ENCODE results near the gene MTFP1. TPM values are rescaled to one million over a fixed set of nuclear protein-coding genes. Genes with fewer than 3 reads are reported as not detected.
A peak's percentile ranks its signal among the peaks of the same experiment; 100 is the strongest.

Gene MTFP1
- total RNA-seq, 1 experiment from 2014 or later, result 86.9 TPM

- DNase-seq (ENCODE audit: low spot score), result no peak
- BruUV-seq (replicated peaks), result no TSS peak
- H3K4me1 ChIP-seq (ENCODE audit: insufficient read depth, low read length, poor library complexity, severe bottlenecking), result peaks cover 36% of the 10 kb centered on the region
- peak overlapping the region; percentile 100 for H3K27ac ChIP-seq (ENCODE audit: low read depth, low read length, poor library complexity, severe bottlenecking)
- intact Hi-C loops (cut with micrococcal nuclease; ENCODE audit: unreplicated experiment), result no loop called here
- TF ChIP-seq CTCF (conservative IDR thresholded peaks at IDR 0.05; ENCODE audit: low read depth, low read length) (no peak), EZH2 (IDR thresholded peaks at IDR 0.05; ENCODE audit: borderline replicate concordance, low read depth, low read length, poor library complexity, severe bottlenecking) (no peak)
- no peaks in the 10 kb centered on the region for H3K27me3 ChIP-seq (replicated peaks; ENCODE audit: insufficient read depth, low read depth, low read length, poor library complexity)
- peaks cover 3% of the 10 kb centered on the region for H3K36me3 ChIP-seq (ENCODE audit: insufficient read depth, low read length, poor library complexity, severe bottlenecking)
- POLR2A ChIA-PET (ENCODE audit: low non-redundant PET), result interaction anchor here (0.6 kb wide), 1 partner anchor 299 kb away, joined by 3 read pairs; no protein-coding TSS in a partner anchor
- no peak overlapping the region for H3K4me3 ChIP-seq (ENCODE audit: low read depth, low read length, poor library complexity, severe bottlenecking)
- CTCF ChIA-PET, result no interaction called here
- H3K9me3 ChIP-seq (ENCODE audit: low read depth, low read length, poor library complexity, severe bottlenecking), result no peaks in the 10 kb centered on the region
These were observed 8.2 kb downstream of the MTFP1 start for GRCh38 chr22:30433773-30434172.

DNA sequence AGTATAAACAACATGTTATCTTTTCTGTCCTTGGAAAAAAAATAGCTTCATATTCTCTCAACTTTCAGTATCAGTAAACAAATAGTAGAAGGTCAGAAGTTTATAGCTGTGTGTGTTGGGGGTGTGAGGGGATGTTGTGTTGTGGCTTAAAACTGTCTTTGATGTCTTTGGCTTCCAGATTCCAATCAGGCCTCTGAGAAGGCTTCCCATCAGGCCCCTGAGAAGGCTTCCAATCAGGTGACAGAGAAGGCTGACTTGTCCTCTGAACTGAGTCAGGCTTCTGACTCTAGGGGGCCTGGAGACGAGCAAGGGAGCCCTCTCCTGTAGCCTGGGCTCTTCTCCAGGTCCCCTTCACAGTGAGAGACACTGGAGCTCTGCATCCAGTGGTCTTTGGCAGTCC, 9.3 kb downstream of the MTFP1 start:
- ChIA-PET POLR2A (ENCODE audit: low non-redundant PET) (interaction anchor here (0.9 kb wide), 1 partner anchor 11 kb away, joined by 3 read pairs; no protein-coding TSS in a partner anchor), CTCF (no interaction called here)
- H3K27ac ChIP-seq (ENCODE audit: low read depth, low read length, poor library complexity, severe bottlenecking), result peak overlapping the region; percentile 100
- TF ChIP-seq CTCF (conservative IDR thresholded peaks at IDR 0.05; ENCODE audit: low read depth, low read length) (no peak), EZH2 (IDR thresholded peaks at IDR 0.05; ENCODE audit: borderline replicate concordance, low read depth, low read length, poor library complexity, severe bottlenecking) (no peak)
- peaks cover 39% of the 10 kb centered on the region for H3K4me1 ChIP-seq (ENCODE audit: insufficient read depth, low read length, poor library complexity, severe bottlenecking)
- DNase-seq (ENCODE audit: low spot score), result no peak
- no peaks in the 10 kb centered on the region for H3K36me3 ChIP-seq (ENCODE audit: insufficient read depth, low read length, poor library complexity, severe bottlenecking)
- no peak overlapping the region for H3K4me3 ChIP-seq (ENCODE audit: low read depth, low read length, poor library complexity, severe bottlenecking)
- H3K9me3 ChIP-seq (ENCODE audit: low read depth, low read length, poor library complexity, severe bottlenecking), result no peaks in the 10 kb centered on the region
- no TSS peak for BruUV-seq (replicated peaks)
- H3K27me3 ChIP-seq (replicated peaks; ENCODE audit: insufficient read depth, low read depth, low read length, poor library complexity), result no peaks in the 10 kb centered on the region
- intact Hi-C loops (cut with micrococcal nuclease; ENCODE audit: unreplicated experiment), result no loop called here

DNA sequence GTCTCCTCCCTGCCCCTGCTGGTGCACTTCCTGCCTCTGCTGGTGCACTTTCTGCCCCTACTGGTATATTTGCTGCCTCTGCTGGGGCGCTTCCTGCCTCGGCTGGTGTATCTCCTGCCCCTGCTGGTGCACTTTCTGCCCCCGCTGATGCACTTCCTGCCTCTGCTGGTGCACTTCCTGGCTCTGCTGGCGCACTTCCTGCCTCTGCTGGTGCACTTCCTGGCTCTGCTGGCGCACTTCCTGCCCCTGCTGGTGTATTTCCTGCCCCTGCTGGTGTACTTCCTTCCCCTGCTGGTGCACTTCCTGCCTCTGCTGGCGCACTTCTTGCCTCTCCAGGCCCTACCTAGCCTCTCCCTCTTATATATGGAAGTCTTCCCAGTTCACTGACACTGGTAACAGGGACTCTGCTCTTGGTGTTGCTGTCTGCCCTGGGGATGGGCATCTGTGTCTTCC, 10.1 kb downstream of the MTFP1 start:
- Histone ChIP-seq H3K4me1 (ENCODE audit: insufficient read depth, low read length, poor library complexity, severe bottlenecking) (peaks cover 39% of the 10 kb centered on the region), H3K36me3 (ENCODE audit: insufficient read depth, low read length, poor library complexity, severe bottlenecking) (no peaks in the 10 kb centered on the region), H3K27ac (ENCODE audit: low read depth, low read length, poor library complexity, severe bottlenecking) (peak overlapping the region; percentile 100), H3K27me3 (replicated peaks; ENCODE audit: insufficient read depth, low read depth, low read length, poor library complexity) (no peaks in the 10 kb centered on the region), H3K4me3 (ENCODE audit: low read depth, low read length, poor library complexity, severe bottlenecking) (peak overlapping the region; percentile 22), H3K9me3 (ENCODE audit: low read depth, low read length, poor library complexity, severe bottlenecking) (no peaks in the 10 kb centered on the region)
- CTCF ChIA-PET, result no interaction called here
- POLR2A ChIA-PET (ENCODE audit: low non-redundant PET), result interaction anchor here (0.6 kb wide), 1 partner anchor 9 kb away, joined by 3 read pairs; no protein-coding TSS in a partner anchor
- intact Hi-C loops (cut with micrococcal nuclease; ENCODE audit: unreplicated experiment), result no loop called here
- no TSS peak for BruUV-seq (replicated peaks)
- peak; percentile 97 for DNase-seq (ENCODE audit: low spot score)
- no peak for TF ChIP-seq EZH2 (IDR thresholded peaks at IDR 0.05; ENCODE audit: borderline replicate concordance, low read depth, low read length, poor library complexity, severe bottlenecking)
- peak; percentile 38 for TF ChIP-seq CTCF (conservative IDR thresholded peaks at IDR 0.05; ENCODE audit: low read depth, low read length)
